Urinary bladder (tissue), 4 donors: ENCODE results near the gene OR51G1. TPM values are rescaled to one million over a fixed set of nuclear protein-coding genes. Genes with fewer than 3 reads are reported as not detected.
"Not testable (repeated sequence)": the region's sequence is repeated elsewhere in the genome, so short reads cannot be mapped to it uniquely, and the experiment has no call there.

Source experiments
- DNase-seq: peaks from one replicate; pipeline ENCODE4 v3.0.0-alpha.2; 2015; ENCODE audit errors: extremely low spot score
- H3K27ac ChIP-seq: one replicate; pipeline ENCODE4 v1.5.1; 2013; ENCODE audit warnings: low read depth, mild to moderate bottlenecking, moderate library complexity
- H3K36me3 ChIP-seq: one replicate; pipeline ENCODE4 v1.6.1; 2013; ENCODE audit warnings: mild to moderate bottlenecking, moderate library complexity; ENCODE audit not compliant: insufficient read depth
- H3K4me1 ChIP-seq: one replicate; pipeline ENCODE4 v1.6.1; 2013; ENCODE audit warnings: mild to moderate bottlenecking, moderate library complexity; ENCODE audit not compliant: insufficient read depth
- H3K4me3 ChIP-seq: one replicate; pipeline ENCODE4 v1.5.1; 2013; ENCODE audit warnings: low read depth, low read length
- WGBS: extraction: QIAGEN DNeasy Blood & Tissue Kit; methylation state at CpG from one replicate; pipeline ENCODE4 v1.1.7; 2013; 5-methylcytosine and 5-hydroxymethylcytosine counted together
- polyA plus RNA-seq: library from polyadenylated mRNA; stranded (reverse); fragments of 200-250 nt; gene quantifications from one replicate; pipeline ENCODE4 v1.2.3, GENCODE V29; 2013
- total RNA-seq: library from RNA; depleted of rRNA; stranded (reverse); fragments of >200 nt; gene quantifications from one replicate; pipeline ENCODE4 v1.2.3, GENCODE V29; 2014
- donor health status: healthy with polysubstance abuse.
- donor health status: healthy.

OR51G1 gene, protein sequence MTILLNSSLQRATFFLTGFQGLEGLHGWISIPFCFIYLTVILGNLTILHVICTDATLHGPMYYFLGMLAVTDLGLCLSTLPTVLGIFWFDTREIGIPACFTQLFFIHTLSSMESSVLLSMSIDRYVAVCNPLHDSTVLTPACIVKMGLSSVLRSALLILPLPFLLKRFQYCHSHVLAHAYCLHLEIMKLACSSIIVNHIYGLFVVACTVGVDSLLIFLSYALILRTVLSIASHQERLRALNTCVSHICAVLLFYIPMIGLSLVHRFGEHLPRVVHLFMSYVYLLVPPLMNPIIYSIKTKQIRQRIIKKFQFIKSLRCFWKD
- total RNA-seq = not detected
- not detected for polyA plus RNA-seq

DNA sequence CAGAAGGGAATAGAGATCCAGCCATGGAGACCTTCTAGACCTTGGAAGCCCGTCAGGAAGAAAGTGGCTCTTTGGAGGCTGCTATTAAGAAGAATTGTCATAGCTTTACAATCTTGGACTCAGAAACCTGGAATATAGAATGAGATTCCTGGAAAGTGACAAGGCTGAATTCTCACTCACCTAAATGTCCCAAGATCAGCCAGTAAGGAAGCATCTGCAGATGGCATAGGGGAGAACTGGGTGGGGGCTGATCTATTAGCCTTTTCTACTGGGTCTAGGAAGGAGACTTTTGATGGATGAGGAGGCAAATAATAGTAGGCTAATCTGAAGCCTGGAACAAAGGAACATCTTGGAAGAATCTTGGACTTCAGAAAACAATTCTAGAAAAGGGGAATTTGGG is at the start of gene OR51G1:
Gene OR51G1, minus strand, starts transcription at position 101 of the 400 bp plus-strand sequence. Its CDS starts 0 bp downstream, at position 101.
- no peak for DNase-seq
- H3K4me3 ChIP-seq = no peak within 1 kb of the TSS
- no peaks in the 10 kb centered on the region for H3K4me1 ChIP-seq
- H3K36me3 ChIP-seq = no peaks in the 10 kb centered on the region
- 78% methylated on average over 1 of the region's 1 CpG for WGBS
- no peak within 1 kb of the TSS for H3K27ac ChIP-seq

DNA sequence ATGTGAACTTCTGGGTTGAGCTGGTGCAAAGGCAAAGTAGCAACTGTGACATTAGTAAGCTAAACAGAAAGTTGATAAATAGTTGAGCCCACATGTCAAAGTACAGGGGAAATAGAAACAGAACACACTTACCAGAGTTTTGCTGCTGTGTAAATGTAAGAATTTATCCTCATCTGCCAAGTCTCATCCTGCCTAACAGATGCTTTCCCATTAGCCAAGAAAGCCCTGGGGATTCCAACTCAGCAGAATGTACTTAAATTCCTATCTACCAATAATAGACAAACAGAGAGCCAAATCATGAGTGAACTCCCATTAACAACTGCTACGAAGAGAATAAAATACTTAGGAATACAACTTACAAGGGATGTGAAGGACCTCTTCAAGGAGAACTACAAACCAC is 38.7 kb upstream of the OR51G1 start:
- DNase-seq = no peak
- WGBS = 63% methylated on average over 1 of the region's 1 CpG

DNA sequence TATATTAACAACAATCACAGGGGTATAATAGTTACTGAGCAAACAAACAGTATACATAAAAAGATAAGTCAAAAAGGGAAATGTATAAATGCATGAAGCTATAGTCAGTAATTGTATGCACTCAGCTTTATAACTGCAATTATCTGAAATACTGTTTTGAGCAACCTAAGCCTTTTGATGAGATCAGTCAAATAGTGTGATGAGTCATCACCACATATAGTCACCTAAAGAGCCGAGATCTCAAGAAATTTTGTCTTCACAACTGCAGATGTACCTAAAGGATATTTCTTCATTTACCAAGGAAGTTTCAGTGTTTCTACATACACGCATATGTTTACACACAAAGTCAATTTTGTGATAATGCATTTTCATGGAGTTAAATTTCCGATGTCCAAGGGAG is 36.7 kb upstream of the OR51G1 start:
- H3K4me1 ChIP-seq = no peaks in the 10 kb centered on the region
- no peak for DNase-seq
- no peak overlapping the region for H3K27ac ChIP-seq
- WGBS = 69% methylated on average over 3 of the region's 3 CpGs
- no peak overlapping the region for H3K4me3 ChIP-seq
- H3K36me3 ChIP-seq = no peaks in the 10 kb centered on the region

More for the DNA sequence above, 38.7 kb upstream of the OR51G1 start:
- Histone ChIP-seq H3K36me3 (no peaks in the 10 kb centered on the region), H3K4me3 (no peak overlapping the region), H3K4me1 (no peaks in the 10 kb centered on the region), H3K27ac (no peak overlapping the region)

DNA sequence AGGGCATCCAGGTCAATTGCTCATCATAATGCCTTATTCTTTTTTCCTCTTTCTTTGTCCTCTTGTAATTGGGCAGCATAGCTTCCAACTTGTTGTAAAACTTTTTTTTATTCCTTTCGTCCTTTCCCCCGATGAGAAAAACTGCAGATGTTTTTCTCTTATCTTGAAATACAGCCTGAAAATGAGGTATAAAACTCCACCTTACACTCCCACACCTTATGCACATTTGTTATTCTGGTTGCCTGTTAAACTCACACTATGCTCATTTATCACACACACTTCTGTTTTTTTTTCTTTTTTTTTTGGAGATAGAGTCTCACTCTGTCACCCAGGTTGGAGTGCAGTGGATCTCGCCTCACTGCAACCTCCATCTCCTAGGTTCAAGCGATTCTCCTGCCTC is 33.3 kb upstream of the OR51G1 start:
- Histone ChIP-seq H3K36me3 (no peaks in the 10 kb centered on the region), H3K27ac (no peak overlapping the region), H3K4me1 (no peaks in the 10 kb centered on the region), H3K4me3 (no peak overlapping the region)
- no peak for DNase-seq
- WGBS = 84% methylated on average over 4 of the region's 4 CpGs

DNA sequence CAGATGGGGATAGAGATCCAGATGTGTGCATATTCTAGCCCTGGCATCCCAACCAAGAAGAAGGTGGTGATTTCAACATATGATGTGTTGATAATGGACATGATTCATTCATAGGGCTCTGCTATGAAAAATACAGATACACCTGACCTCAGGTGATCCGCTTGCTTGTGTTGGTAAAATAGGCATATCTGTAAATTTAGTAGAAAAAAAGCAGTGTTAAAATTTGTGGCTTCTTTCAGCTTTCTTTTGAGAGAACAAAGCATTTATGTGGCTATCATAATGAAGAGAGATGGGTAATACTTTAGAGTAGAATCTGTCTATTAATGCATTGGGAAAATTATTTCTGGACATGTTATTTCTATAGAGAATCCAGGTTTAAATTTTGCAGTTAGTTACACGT is 31.5 kb upstream of the OR51G1 start, which contains the start of gene OR51A2:
Gene OR51A2, minus strand, starts transcription at position 101 of the 400 bp plus-strand sequence. Its CDS starts 0 bp downstream, at position 101.
- not testable (repeated sequence) for H3K4me1 ChIP-seq, DNase-seq, H3K27ac ChIP-seq, H3K4me3 ChIP-seq, H3K36me3 ChIP-seq
- WGBS = 59% methylated on average over 2 of the region's 2 CpGs

DNA sequence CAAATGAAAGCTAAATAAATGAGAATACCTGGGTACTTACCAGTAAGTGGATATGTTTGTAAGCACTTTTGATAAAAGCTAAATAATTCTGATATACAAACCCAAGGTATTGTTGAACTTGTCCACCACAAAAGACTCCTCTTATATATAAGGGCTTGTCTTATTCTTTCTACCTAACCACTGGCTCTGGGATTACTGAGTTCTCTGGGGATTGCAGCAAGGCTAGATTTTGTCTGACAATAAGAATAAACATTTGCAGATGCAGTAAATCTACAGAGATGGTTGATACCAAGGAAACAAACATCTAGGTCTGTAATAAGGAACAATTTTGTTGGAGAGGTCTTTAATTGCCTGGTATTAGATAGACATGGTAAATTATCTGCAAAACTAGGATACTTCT is 23.4 kb upstream of the OR51G1 start, which contains the start of gene OR51A4:
Gene OR51A4, minus strand, starts transcription at position 101 of the 400 bp plus-strand sequence. CDS start 505 bp downstream, outside the sequence.
- Histone ChIP-seq H3K36me3 (no peaks in the 10 kb centered on the region), H3K4me1 (no peaks in the 10 kb centered on the region), H3K27ac (no peak within 1 kb of the TSS), H3K4me3 (no peak within 1 kb of the TSS)
- DNase-seq = no peak

DNA sequence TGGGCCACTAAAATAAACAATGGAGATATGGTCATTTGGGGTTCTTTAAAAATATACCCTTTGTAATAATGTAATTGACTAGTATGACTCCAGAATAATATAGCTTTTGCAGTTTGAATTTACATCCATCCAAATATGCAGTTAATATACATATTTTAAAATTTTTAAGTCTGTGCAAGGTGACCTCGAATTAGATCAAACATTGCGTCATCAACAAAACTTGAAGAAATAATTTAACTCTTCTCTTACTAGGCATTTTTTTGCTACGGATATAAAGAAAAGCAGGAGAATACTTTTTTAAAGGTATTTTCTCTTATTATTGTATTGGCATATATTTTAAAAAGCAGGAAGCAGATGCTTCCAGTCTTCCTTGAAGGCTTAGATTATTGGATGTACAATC is 12.6 kb upstream of the OR51G1 start:
- no peak overlapping the region for H3K4me3 ChIP-seq
- no peak for DNase-seq
- H3K36me3 ChIP-seq = no peaks in the 10 kb centered on the region
- WGBS = 77% methylated on average over 3 of the region's 3 CpGs
- H3K4me1 ChIP-seq = no peaks in the 10 kb centered on the region
- H3K27ac ChIP-seq = no peak overlapping the region

DNA sequence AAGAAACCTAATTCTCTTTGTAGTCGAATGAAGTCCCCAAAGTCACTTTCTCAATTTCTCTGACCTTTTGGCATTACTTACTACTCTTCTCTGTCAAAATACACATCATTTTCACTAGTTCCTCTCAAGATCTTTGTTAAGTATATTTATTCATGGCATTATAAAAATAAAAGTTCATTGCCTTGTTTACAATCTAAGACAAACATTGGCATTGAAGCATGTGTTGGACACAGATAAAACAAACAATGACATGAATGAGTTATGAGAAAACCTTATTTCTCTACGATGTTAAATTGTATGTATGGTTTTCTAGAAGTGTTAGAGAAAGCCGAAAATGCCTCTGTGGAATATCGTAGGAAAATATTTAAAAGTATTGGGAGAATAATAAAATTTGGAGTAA is 8.6 kb upstream of the OR51G1 start:
- WGBS = 77% methylated on average over 4 of the region's 4 CpGs
- Histone ChIP-seq H3K36me3 (no peaks in the 10 kb centered on the region), H3K4me1 (no peaks in the 10 kb centered on the region), H3K4me3 (no peak overlapping the region), H3K27ac (no peak overlapping the region)
- no peak for DNase-seq

DNA sequence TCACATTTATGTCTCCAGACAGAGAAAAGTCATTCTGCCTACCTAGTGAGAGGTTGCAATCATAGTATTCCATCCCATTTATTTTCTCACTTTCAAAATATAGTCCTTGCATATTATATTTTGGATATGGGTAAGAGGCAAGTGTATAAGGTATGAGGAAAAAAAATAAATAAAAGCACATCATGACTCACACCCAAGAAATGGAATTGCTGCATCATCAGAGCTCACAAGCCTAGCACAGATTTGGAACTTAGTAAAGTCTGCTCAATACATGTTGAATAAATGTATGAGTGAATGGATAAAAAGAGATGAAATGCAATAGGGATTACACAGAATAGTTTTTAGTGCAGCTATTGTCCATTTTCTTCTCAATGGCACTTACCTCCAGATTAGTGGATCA is 2.5 kb upstream of the OR51G1 start:
- Histone ChIP-seq H3K36me3 (no peaks in the 10 kb centered on the region), H3K27ac (no peak overlapping the region), H3K4me1 (no peaks in the 10 kb centered on the region), H3K4me3 (no peak overlapping the region)
- no peak for DNase-seq

DNA sequence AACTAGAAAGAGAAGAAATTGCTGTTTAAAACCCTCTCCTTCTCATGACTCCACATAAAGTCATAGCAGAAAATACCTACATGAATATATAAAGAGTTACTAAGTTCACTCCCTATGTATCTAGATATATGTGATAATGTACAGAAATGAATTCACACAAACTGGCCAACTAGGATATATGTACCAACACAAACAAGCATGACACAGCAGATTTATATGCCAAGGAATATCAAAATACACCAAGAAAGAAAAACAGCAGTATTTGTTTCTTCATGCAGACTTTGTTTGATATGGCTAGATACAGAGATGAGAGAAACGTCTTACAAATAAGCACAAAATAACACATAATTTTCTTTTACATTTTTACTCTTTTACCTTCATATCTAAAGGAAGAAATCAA is 1.8 kb downstream of the OR51G1 start:
- Histone ChIP-seq H3K4me1 (no peaks in the 10 kb centered on the region), H3K4me3 (no peak overlapping the region), H3K27ac (no peak overlapping the region), H3K36me3 (no peaks in the 10 kb centered on the region)
- DNase-seq = no peak
- 57% methylated on average over 1 of the region's 1 CpG for WGBS

DNA sequence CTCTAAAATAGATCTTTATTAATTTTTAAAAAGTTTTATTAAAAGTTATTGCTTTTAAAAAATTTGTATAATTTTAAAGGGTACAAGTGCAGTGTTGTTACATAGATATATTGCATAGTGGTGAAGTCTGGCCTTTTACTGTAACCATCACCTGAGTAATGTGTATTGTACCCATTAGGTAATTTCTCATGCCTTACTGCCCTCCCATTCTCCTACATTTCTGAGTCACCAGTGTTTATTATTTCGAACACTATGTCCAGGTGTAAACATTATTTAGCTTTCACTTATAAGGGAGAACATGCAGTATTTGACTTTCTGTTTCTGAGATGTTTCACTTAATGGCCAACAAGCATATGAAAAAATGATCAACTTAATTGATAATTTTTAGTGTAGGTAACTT is 2.3 kb downstream of the OR51G1 start:
- no peak for DNase-seq
- no peaks in the 10 kb centered on the region for H3K4me1 ChIP-seq
- H3K27ac ChIP-seq = no peak overlapping the region
- WGBS = 77% methylated on average over 1 of the region's 1 CpG
- no peak overlapping the region for H3K4me3 ChIP-seq
- no peaks in the 10 kb centered on the region for H3K36me3 ChIP-seq

DNA sequence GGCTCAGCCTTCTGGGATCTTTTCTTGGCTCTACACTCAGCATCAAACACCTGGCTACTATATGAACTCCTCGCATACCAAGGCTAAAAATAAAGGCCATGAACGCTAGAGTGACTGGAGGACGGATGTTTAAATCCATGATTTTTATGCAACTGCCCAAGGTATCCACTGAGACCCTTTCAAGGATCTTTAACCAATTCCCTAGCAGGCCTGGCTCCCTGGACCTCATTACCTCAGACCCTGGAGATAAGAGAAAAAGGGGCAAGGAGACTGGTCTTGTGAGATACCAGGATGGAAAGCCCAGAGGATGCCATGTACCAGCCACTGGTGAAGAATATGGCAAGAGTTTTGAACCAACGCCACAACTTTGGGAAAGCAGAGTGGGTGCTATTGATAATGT is 4.9 kb downstream of the OR51G1 start, which contains the start of gene OR51G2:
Gene OR51G2, minus strand, starts transcription at position 101 of the 400 bp plus-strand sequence. CDS start 3,687 bp downstream, outside the sequence.
- Histone ChIP-seq H3K36me3 (no peaks in the 10 kb centered on the region), H3K27ac (no peak within 1 kb of the TSS), H3K4me3 (no peak within 1 kb of the TSS), H3K4me1 (no peaks in the 10 kb centered on the region)
- DNase-seq = no peak
- 85% methylated on average over 4 of the region's 4 CpGs for WGBS

DNA sequence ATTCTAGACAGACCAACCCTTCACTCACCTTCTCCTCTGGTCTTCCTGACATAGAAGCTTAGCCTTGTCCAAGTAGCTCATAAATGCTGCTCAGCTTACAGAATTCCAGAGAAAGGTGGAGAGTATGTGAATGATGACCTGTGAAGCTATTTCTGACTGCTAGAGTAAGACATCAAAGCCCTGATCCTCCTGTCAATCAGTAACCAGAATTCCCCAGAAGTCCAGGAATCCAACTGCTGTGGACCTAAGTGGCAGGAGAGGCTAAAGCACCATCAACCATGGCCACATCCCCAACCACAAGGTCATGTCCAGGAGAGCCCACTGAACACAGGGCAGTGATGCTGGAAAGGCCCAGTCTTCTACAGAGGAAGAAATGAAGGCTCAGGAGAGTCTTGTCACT is 7.6 kb downstream of the OR51G1 start:
- no peaks in the 10 kb centered on the region for H3K4me1 ChIP-seq
- no peak overlapping the region for H3K27ac ChIP-seq
- H3K4me3 ChIP-seq = no peak overlapping the region
- no peaks in the 10 kb centered on the region for H3K36me3 ChIP-seq
- no peak for DNase-seq

DNA sequence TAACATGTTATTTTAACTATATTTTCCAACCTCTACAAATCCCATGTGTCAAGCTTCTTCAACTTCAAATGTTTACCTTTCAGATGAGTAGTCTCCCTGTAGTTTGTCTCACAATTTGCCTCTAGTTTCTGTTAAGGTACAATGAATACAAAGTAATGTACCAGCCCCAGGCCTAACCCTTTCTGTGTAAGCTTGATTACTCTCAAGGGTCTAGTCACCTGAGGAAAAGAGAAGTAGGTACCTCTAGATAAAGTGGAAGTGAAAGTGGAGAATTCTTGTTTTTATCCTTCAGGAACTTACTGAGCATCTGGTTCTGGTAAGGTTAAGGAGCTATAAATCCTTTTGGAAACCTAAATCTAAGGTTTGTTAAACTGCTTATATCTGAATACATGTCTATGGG is 20.7 kb downstream of the OR51G1 start, which contains the start of gene OR51A7:
Gene OR51A7, plus strand, starts transcription at position 300 of the 400 bp plus-strand sequence. CDS start 3,587 bp downstream, outside the sequence.
- Histone ChIP-seq H3K4me1 (no peaks in the 10 kb centered on the region), H3K4me3 (no peak within 1 kb of the TSS), H3K27ac (no peak within 1 kb of the TSS), H3K36me3 (no peaks in the 10 kb centered on the region)
- no peak for DNase-seq
